GM18868 (cell line): ENCODE measurements around the gene STAT1.
A peak's percentile ranks its signal among the peaks of the same experiment; 100 is the strongest.
"Not testable (repeated sequence)": the region's sequence is repeated elsewhere in the genome, so short reads cannot be mapped to it uniquely, and the experiment has no call there.

Experiments used
- ATAC-seq: cut with Tn5 transposase; IDR thresholded peaks from one replicate; pipeline ENCODE4 v1.9.1; 2021; ENCODE audit warnings: mild to moderate bottlenecking, moderate library complexity; ENCODE audit not compliant: unreplicated experiment

STAT1 gene

GRCh38 chr2:190965580-190966222 is 48.3 kb downstream of the STAT1 start:
- ATAC-seq = no peak

- no peak for ATAC-seq
Measured at GRCh38 chr2:190964170-190964795, 49.7 kb downstream of the STAT1 start.

GRCh38 chr2:190963088-190963487 is 50.9 kb downstream of the STAT1 start:
- no peak for ATAC-seq

- no peak for ATAC-seq
Measured at GRCh38 chr2:190961918-190962487, 52.0 kb downstream of the STAT1 start.

- not testable (repeated sequence) for ATAC-seq
Measured at GRCh38 chr2:190961117-190961516, 52.9 kb downstream of the STAT1 start.

GRCh38 chr2:190959911-190960788 is 53.8 kb downstream of the STAT1 start:
- ATAC-seq = no peak

- no peak for ATAC-seq
Measured at GRCh38 chr2:190953257-190953656, 60.7 kb downstream of the STAT1 start.

DNA sequence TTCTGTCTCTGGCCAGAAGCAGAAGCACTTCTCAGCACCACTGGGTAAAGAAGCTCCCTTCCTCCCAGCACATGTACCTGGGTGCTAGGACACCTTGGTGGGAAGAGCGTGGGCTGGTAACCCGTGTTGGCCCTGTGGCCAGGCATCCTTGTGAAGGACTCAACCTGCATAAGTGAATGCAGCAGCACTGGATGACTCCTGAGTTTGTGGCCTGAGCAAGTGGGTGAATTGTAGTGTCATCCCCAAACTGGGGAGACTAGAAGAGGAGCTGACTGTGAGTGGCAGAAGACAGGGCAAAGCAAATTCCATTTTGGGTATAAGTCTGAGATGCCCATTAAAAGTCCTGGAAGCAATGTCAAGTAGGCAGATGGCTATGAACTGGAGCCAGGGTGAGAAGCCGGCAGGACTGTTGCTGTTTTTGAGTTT is 63.4 kb downstream of the STAT1 start:
- no peak for ATAC-seq

- ATAC-seq = no peak
Measured at GRCh38 chr2:190948671-190949070, 65.3 kb downstream of the STAT1 start.

DNA sequence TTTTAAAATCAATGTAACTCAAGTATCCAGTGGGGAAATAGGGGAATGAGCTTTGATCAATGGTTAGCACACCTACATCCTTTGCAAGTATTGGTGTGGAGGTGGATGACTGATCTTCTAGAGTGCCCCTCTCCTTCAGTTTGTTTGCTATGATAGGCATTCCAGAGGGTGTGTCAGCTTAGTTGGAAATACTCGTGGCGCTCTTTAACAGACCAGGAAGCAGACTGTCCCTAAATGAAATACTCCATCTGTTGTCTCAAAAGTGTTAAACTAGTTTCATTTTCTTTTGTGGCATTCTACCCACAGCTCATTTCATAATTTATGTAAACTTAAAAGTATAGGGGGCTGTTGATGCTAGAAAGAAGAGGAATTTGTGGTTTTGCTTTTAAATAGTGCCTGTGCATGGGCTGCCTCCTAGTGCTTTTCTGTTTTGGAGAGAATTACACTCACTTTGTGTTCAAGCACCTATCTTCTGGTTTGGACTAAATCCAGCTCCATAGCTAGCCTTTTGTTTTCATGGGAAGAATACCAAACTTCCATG is 66.2 kb downstream of the STAT1 start:
- ATAC-seq = peak; percentile 75

DNA sequence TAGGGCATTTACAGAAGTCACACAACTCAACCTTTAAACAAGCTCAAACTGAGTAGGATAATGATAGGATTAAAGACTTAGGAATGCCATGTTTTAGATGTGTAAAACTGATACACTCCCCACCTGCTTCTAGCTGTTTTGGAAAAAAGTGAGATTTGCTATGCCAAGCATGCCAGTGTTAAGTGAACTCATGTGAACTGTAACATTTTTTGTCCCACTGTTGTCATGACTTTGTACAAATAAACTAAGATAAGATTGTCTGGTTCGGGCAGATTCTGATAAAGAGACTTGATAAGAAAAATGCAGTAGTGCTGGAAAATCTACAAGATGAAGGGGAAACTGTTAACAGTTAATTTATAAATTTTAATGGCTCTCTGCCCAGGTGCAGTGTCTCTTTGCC is 66.8 kb downstream of the STAT1 start:
- ATAC-seq = no peak

DNA sequence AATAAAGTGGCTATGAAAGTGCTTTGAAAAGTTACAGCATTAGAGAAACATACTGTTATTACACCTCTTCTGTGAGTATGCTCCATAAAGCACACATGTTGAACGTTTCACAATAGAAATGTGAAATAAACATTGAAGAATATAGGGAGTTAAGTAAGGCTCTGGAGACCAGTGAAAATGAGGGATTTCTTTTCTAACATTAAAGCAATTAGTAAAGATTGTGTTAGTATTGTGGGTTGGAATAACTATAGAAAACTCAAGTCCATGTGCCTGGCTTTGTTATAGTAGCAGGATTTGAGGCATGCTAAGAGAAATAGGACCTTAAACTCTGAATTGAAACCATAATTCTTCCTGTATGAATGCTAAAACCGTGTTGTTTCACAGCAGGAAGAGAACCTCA is 70.3 kb downstream of the STAT1 start:
- ATAC-seq = no peak

DNA sequence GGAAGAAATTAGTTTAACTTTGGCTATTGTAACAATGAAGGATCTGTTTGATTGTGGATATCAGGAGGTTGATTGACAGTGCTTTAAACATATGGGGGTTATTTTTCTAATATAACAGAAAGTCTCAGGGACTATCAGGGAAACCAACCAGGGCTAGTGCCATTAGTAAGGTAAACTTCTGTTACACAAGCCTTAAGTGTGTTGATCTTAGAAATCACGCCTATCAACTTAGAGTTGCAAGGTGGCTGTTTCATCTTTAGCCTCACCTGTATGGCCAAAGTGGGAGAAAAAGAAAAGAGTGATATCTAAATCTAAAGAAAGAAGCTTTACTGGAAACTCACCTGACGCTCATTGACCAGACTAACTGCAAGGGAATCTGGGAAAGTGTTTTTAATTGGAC is 71.3 kb downstream of the STAT1 start:
- ATAC-seq = no peak

DNA sequence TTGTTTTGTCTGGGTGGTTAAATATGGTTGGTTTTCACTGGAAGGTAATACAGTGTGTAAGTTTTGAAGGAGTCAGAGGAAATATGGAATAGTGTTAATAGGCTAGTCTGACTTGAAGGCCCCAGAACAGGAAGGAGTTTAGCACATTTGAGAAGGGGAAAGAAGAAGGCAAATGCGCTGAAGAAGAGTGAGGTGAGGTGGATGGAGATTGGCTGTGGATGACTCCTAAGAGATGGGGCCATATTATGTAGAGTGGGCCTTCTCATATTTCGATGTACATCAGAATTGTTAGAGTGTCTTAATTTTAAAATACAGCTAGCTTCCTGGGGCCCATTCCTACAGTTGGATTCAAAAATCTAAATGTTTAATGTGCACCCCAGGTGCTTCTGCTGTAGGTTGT is 72.4 kb downstream of the STAT1 start:
- no peak for ATAC-seq

GRCh38 chr2:190940454-190940853 is 73.5 kb downstream of the STAT1 start:
- ATAC-seq = no peak

DNA sequence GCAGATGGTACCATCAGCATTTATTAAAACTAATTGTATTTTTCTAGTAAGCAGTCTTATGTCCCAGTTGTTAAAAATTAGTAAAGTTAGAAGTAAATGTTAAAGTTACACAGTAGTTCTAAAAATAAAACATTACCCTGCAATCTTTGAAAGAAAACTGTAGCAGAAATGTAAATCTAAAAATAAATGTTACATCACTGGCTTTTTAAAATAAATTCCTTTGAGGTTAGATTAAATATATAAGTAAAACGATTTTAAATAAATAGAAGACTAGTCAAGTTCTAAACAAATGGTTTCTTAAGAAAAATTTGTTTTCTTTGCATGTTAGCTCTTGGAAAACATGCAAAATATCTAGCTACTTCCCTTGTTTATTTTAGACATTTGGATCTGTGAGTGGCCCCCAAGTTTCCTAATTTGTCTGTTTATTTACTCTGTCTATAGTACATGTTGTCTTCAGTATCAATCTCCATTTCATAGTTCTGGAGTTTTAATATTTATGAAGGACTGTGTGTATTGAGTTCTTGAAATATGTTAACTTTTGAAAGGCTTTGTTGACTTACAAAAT is 75.1 kb downstream of the STAT1 start:
- ATAC-seq = no peak

- no peak for ATAC-seq
Measured at GRCh38 chr2:190935054-190935453, 78.9 kb downstream of the STAT1 start.

GRCh38 chr2:190933361-190933760 is 80.6 kb downstream of the STAT1 start:
- ATAC-seq = no peak

GRCh38 chr2:190932514-190932913 is 81.5 kb downstream of the STAT1 start:
- no peak for ATAC-seq

- no peak for ATAC-seq
Measured at GRCh38 chr2:190930411-190930810, 83.6 kb downstream of the STAT1 start.

DNA sequence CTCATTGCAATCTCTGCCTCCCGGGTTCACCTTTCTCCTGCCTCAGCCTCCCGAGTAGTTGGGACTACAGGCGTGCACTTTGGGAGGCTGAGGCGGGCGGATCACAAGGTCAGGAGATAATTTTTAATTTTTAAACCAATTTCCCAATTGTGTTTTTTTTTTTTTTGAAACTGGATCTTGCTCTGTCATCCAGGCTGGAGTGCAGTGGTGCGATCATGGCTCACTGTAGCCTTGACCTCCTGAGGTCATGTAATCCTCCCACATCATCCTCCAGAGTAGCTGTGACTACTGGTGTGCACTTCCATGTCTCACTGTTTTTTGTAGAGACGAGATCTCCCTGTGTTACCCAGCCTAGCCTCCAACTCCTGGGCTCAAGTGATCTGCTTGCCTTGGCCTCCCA is 84.1 kb downstream of the STAT1 start:
- no peak for ATAC-seq
